GM06990 (cell line): ENCODE measurements around the gene RPS6KB1.
A peak's percentile ranks its signal among the peaks of the same experiment; 100 is the strongest.

Experiments
- DNase-seq: peaks from one replicate; pipeline ENCODE4 v3.0.0-alpha.2; 2011; ENCODE audit not compliant: insufficient read length; ENCODE audit errors: extremely low read depth
- H3K27me3 ChIP-seq: replicated peaks from 2 replicates; pipeline ENCODE4 v1.6.0; 2011; ENCODE audit warnings: low read length; ENCODE audit not compliant: control insufficient read depth, insufficient read depth
- H3K36me3 ChIP-seq: 2 replicates; pipeline ENCODE4 v1.5.1; 2011; ENCODE audit warnings: low read length; ENCODE audit not compliant: control insufficient read depth, insufficient read depth
- H3K4me3 ChIP-seq: replicated peaks from 2 replicates; pipeline ENCODE4 v1.5.1; 2011; ENCODE audit warnings: low read depth, mild to moderate bottlenecking, control low read depth, low read length
- CTCF ChIP-seq: IDR thresholded peaks from 2 replicates; pipeline ENCODE4 v1.5.1; 2011; ENCODE audit warnings: low read length, control low read depth, mild to moderate bottlenecking, inconsistent platforms; ENCODE audit not compliant: insufficient read depth, poor library complexity, severe bottlenecking

The RPS6KB1 gene

GRCh38 chr17:59856859-59857794 lies 35.8 kb upstream of the RPS6KB1 start:
- H3K27me3 ChIP-seq: no peaks in the 10 kb centered on the region
- no peak for TF ChIP-seq CTCF
- DNase-seq: no peak
- H3K4me3 ChIP-seq: no peak overlapping the region
- no peaks in the 10 kb centered on the region for H3K36me3 ChIP-seq

DNA sequence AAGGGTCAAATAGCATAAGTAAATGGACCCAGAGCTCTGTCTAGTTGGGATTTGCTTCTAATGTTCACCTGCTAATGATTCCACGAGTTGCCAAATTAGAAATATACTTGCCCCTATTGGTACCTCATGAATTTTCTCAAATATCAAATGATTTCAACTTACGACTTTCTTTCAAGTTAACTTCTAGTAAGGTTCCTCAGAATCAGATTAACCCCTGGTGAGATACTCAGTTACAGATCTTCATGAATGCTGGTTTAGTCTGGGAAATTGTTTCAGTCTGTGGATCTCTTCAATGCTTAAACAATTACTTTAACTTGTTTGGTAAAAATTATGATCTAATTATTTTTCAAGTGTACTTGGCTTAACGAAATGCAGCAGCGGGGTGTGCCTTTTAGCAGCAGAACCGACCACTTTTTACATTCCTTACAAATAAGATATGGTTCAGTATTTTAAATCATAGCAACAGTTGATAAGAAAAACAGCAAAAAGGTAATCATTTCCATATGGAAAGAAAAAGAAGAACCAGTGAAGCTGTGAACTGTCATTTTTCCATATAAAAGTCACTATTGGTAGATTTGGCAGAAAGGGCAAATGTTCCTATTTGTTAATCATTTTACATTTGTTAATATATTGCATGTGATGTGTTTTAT lies 34.6 kb upstream of the RPS6KB1 start:
- TF ChIP-seq CTCF: no peak
- Histone ChIP-seq H3K4me3 (no peak overlapping the region), H3K27me3 (no peaks in the 10 kb centered on the region), H3K36me3 (no peaks in the 10 kb centered on the region; the same call in 1 of the 2 replicates)
- no peak for DNase-seq

- no peak overlapping the region for H3K4me3 ChIP-seq
- no peaks in the 10 kb centered on the region for H3K27me3 ChIP-seq
- no peak for TF ChIP-seq CTCF
- H3K36me3 ChIP-seq: no peaks in the 10 kb centered on the region; the same call in 1 of the 2 replicates
- DNase-seq: no peak
These were observed 34.0 kb upstream of the RPS6KB1 start for GRCh38 chr17:59858932-59859331.

DNA sequence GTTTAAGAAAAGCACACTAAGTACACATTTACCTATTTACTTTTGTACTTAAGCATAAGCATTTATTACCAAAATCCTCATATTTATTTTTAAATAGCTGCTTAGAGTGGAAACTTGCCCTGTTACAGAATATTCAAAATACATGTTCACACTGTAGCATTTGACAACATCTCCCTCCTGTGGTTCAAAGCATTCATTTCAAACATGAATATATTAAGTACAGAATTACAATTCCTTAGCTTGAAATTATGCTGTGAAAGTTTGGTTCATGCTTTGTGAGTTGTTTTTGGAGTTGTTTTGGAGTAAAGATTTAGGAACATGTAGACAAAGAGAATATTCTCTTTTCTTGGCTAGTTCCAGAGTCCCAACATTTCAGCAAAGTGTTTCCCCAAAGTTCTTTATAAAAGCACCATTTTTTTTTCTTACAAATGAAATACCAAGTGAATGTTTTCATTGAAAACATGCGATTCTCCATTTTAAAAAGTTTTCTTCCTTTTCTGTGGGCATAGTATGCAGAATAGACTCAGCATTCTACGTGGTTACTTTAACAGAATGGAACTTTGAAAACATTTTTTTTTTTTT lies 33.4 kb upstream of the RPS6KB1 start:
- TF ChIP-seq CTCF: peak; percentile 40
- no peak overlapping the region for H3K4me3 ChIP-seq
- no peaks in the 10 kb centered on the region; the same call in 1 of the 2 replicates for H3K36me3 ChIP-seq
- no peak for DNase-seq
- H3K27me3 ChIP-seq: no peaks in the 10 kb centered on the region

DNA sequence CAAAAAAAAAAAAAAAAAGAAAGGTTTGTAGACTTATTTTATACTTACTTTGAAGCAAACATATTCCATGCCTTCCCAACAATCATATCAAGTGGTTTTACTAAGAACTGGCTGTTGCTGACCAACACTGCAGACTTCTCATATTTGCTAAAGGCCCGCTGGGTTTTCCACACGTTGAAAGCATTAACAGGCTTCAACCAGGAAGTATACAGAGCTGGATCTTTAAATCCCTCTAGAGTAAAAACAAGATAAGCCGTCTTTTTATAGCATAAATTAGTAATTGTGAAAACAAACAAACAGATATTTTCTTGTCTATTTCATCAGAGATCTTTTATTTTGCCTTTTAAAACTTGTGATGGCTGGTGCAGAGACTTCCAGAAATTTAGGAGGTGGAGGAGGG lies 29.3 kb upstream of the RPS6KB1 start:
- Histone ChIP-seq H3K4me3 (no peak overlapping the region), H3K27me3 (no peaks in the 10 kb centered on the region), H3K36me3 (no peaks in the 10 kb centered on the region; the same call in none of the 2 replicates)
- no peak for DNase-seq
- TF ChIP-seq CTCF: no peak
